Measurements from ENCODE around the gene SAPCD2.

SAPCD2 gene

DNA sequence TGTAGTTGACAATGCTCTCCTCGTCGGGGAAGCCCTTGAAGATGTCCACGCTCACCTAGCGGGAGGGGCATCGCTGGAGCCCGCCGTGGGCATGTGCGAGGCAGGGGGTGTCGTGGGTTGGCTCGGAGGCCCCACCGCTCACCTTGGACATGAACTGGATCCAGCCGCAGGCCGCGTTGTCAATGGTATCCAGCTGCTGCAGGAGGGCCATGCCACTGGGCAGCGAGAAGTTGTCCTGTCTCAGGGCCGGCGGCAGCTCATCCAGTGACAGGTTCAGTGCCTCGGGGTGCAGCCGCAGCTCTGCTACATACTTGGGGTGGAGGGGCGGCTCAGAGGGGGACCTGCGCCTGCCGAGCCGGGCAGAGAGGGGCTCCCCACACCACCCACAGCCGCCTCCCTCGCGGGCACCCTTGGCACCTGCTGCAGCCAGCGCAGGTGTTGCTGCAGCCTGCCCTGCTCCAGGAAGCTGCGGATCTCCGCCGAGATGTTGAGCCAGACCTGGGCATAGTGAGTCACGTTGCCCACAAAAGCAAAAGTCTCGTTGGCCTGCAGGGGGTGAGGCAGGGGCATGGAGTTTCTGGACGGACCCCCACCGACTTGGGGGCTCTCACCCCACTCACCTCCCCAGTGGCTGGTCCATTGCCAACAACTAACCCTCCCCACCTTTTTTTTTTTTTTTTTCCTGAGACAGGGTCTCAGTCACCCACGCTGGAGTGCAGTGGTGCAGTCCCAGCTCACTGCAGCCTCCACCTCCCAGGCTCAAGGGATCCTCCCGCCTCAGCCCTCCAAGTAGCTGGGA is 51.4 kb downstream of the SAPCD2 start:
- DNase-seq (ENCODE audit: low read depth in 2 of 2): no peak

DNA sequence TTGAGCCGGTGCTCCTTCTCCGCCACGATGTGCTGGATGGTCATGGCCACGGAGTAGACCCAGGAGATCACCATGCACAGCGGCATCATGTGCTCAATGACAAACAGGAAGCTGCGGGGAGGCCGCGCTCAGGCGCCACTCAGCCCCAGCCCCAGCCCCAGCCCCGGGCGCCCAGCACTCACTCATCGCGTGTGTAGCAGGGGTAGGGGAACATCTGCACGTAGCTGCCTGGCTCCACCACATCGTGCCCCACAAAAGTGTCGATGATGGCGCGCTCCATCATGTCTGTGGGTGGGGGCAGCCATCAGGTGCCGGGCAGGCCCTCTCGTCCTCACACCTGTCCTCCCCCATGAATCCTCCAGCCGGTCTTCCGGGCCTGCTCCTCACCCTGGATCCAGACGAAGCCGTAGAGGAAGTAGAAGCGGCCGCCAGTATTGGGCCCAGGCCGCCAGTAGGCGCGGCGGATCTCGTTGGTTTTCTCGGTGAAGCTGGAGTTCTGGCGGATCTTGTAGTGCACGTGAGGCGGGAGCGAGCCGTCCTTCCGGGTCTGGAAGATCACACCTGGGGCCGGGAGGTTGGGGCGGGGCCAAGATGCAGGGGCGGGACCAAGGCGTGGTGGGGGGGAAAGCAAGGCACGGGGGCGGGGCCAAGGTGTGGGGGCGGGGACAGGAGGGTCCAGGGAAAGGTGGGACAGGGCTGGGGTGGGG is 52.4 kb downstream of the SAPCD2 start:
- no peak for DNase-seq (ENCODE audit: low read depth in 2 of 2)

DNA sequence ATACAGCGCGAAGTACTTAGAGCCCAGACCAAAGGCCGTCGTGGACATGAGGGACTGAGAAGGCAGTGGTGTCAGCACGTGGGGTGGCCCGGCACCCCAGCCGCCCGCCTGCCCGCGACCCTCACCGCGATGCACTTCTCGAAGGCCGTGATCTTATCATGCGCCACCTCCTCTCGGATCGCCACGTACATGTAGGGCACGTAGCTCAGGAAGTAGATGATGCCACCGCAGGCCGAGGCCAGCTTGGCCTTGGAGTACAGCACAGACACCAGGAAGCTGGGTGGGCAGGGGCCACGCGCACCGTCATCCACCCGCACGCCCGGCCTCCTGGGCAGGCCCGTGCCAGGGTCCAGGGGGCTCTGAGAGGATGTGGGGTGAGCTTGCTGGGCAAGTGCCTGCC is 53.3 kb downstream of the SAPCD2 start:
- no peak for DNase-seq (ENCODE audit: low read depth in 2 of 2)

DNA sequence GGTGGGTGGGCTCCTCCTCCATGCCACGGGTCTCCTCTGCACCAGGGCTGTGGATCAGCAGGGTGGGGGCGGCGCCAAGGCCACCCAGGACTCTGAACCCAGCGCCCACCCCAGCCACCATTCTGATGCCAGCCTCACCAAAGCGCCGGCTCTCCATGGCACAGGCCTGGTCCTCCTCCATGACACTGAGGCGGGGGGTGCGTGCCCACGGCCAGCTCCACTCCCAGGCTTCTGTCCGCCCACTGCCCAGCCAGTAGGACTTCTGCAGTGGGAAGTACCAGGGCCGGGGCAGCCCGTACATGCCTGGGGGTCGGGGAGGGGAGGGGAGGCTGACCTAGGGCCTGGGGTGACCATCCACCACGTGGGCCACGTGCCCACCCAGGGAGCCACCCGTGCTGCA is 53.9 kb downstream of the SAPCD2 start:
- DNase-seq (ENCODE audit: low read depth in 2 of 2): no peak

DNA sequence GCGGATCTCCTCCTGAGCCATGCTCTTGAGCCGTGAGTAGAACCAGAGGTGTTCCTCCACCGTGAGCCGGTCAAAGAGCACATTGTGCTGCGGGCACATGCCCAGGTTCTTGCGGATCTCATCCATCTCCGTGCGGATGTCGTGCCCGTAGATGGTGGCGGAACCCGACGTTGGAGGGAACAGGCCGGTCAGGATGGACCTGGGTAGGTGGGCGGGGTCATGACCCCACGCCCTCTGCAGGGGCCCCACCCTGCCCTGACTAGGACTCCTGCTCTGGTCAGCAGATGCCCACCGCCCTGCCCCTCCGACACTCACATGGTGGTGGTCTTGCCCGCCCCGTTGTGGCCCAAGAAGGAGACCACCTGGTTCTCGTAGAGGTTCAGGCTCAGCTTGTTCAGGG is 54.4 kb downstream of the SAPCD2 start:
- DNase-seq (ENCODE audit: low read depth in 2 of 2): no peak

- DNase-seq (ENCODE audit: low read depth in 2 of 2): no peak
These were observed 54.8 kb downstream of the SAPCD2 start for GRCh38 chr9:137015540-137015930.

GRCh38 chr9:137014776-137015539 is 55.4 kb downstream of the SAPCD2 start:
- DNase-seq (ENCODE audit: low read depth in 2 of 2): no peak

DNA sequence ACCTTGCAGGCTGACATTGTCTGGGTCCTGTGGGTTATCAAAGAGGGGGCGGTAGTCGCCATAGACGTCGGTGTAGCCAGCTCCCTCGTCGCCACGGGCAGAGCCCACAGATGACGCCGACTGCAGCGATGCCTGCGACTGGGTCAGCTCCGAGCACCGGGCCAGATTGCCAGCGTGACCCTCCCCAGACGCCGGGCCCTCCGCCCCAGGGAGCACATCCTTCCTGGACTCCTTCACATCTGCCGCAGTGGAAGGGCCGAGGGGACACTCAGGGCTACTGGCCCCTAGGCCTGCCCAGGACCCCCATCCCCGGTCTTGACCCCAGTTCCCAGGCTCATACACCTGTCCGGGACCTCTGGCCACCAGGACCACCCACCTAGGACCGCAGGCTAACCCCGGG is 56.2 kb downstream of the SAPCD2 start:
- DNase-seq (ENCODE audit: low read depth in 2 of 2): no peak

DNA sequence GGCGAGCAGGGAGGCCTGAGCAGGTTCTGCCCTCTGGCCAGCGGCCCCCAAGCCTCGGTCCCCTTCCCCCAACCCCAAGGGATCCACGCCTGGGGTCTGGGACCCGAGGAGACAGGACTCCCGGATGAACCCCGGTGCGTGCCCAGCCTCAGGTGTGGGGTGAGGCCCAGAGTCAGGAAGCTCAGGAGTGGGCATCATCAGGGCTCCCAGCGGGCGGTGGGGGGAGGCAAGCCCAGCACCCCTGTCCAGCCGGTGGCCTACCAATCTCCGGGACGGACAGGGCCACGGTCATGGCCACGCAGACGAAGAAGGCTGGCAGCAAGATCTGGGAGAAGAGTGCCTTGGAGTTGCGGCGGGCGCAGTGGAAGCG is 56.8 kb downstream of the SAPCD2 start:
- DNase-seq (ENCODE audit: low read depth in 2 of 2): no peak

- no peak for DNase-seq (ENCODE audit: low read depth in 2 of 2)
These were observed 57.4 kb downstream of the SAPCD2 start for GRCh38 chr9:137012694-137013570.

All from stimulated activated CD8-positive, alpha-beta memory T cell treated with anti-CD3 and anti-CD28 coated beads, Interleukin-15, amount 100 ng/mL, for 4 hours (primary cell).